NCI-H1436 (cell line): Measurements from ENCODE around the gene IARS2.
"Not testable (repeated sequence)": the region's sequence is repeated elsewhere in the genome, so short reads cannot be mapped to it uniquely, and the experiment has no call there.

Source experiments
- DNase-seq: peaks from one replicate; lab custom pipeline; 2025; lab: John Stamatoyannopoulos, UW

IARS2 gene

GRCh38 chr1:220112600-220112999 lies 18.7 kb downstream of the IARS2 start:
- DNase-seq, result not testable (repeated sequence)

- DNase-seq, result peak; percentile 28
Measured at GRCh38 chr1:220113136-220113695, 19.3 kb downstream of the IARS2 start.

GRCh38 chr1:220119043-220119512 lies 25.1 kb downstream of the IARS2 start:
- DNase-seq, result no peak

GRCh38 chr1:220121791-220122530 lies 28.0 kb downstream of the IARS2 start:
- DNase-seq, result no peak

- DNase-seq, result no peak
Measured at GRCh38 chr1:220123066-220123465, 29.1 kb downstream of the IARS2 start.

- peak; percentile 6 for DNase-seq
Measured at GRCh38 chr1:220123889-220124288, 30.0 kb downstream of the IARS2 start.

- no peak for DNase-seq
Measured at GRCh38 chr1:220124542-220124941, 30.6 kb downstream of the IARS2 start.

GRCh38 chr1:220127076-220127475 lies 33.1 kb downstream of the IARS2 start:
- no peak for DNase-seq

GRCh38 chr1:220129479-220130210 lies 35.7 kb downstream of the IARS2 start:
- no peak for DNase-seq

GRCh38 chr1:220135755-220136154 lies 41.8 kb downstream of the IARS2 start:
- no peak for DNase-seq

GRCh38 chr1:220137019-220137786 lies 43.3 kb downstream of the IARS2 start:
- no peak for DNase-seq

GRCh38 chr1:220139966-220140365 lies 46.0 kb downstream of the IARS2 start:
- no peak for DNase-seq

GRCh38 chr1:220144051-220144450 lies 50.1 kb downstream of the IARS2 start:
- DNase-seq, result no peak

GRCh38 chr1:220149742-220150141 lies 55.8 kb downstream of the IARS2 start:
- no peak for DNase-seq

- DNase-seq, result no peak
Measured at GRCh38 chr1:220151454-220151853, 57.5 kb downstream of the IARS2 start.

GRCh38 chr1:220153147-220153546 lies 59.2 kb downstream of the IARS2 start:
- no peak for DNase-seq

- DNase-seq, result no peak
Measured at GRCh38 chr1:220156620-220157146, 62.8 kb downstream of the IARS2 start.

GRCh38 chr1:220157738-220158137 lies 63.8 kb downstream of the IARS2 start:
- no peak for DNase-seq

- DNase-seq, result not testable (repeated sequence)
Measured at GRCh38 chr1:220158530-220158929, 64.6 kb downstream of the IARS2 start.

GRCh38 chr1:220159041-220159440 lies 65.1 kb downstream of the IARS2 start:
- DNase-seq, result no peak

GRCh38 chr1:220160027-220160426 lies 66.1 kb downstream of the IARS2 start:
- DNase-seq, result no peak

- no peak for DNase-seq
Measured at GRCh38 chr1:220164116-220164515, 70.2 kb downstream of the IARS2 start.
